ENCODE measurements around the gene ST8SIA5.

- no peak for TF ChIP-seq CTCF (IDR thresholded peaks at IDR 0.05 in 8 of 11, conservative IDR thresholded peaks at IDR 0.05 in 3 of 11)
- TF ChIP-seq POLR2AphosphoS5 (IDR thresholded peaks at IDR 0.05) = no peak
- no peak for TF ChIP-seq POLR2A (IDR thresholded peaks at IDR 0.05)
Observed at GRCh38 chr18:46621111-46621766, 135.6 kb downstream of the ST8SIA5 start.
